Activated CD4-positive, CD25-positive, alpha-beta regulatory T cell treated with anti-CD3 and anti-CD28 coated beads, Interleukin-2, amount 50 U/mL, for 16 hours (primary cell): ENCODE results near the gene SMG1.
"Not testable (repeated sequence)": the region's sequence is repeated elsewhere in the genome, so short reads cannot be mapped to it uniquely, and the experiment has no call there.

ENCODE experiments used
- DNase-seq: peaks from one replicate; pipeline ENCODE4 v3.0.0-alpha.2; 2020; ENCODE audit warnings: low read depth, low spot score

Gene SMG1

DNA sequence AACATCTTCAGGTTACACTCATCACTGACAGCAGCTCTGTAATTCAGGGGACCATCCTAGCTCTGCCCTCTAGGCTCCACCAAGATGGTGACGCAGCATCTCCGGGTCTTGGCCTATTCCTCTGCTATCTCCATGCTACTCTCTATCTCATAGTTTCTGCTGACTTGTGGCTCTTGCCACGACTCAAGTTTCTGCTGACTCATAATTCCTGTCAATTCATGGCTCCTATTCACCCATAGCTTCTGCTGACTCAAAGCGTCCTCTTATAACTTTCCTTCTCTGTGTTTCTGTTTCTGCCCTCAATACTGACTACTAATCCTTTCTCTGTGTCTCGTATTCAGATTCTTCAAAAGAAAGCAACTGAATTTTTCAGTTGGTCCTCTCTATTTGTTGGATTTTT is 163.5 kb downstream of the SMG1 start:
- DNase-seq: not testable (repeated sequence)

DNA sequence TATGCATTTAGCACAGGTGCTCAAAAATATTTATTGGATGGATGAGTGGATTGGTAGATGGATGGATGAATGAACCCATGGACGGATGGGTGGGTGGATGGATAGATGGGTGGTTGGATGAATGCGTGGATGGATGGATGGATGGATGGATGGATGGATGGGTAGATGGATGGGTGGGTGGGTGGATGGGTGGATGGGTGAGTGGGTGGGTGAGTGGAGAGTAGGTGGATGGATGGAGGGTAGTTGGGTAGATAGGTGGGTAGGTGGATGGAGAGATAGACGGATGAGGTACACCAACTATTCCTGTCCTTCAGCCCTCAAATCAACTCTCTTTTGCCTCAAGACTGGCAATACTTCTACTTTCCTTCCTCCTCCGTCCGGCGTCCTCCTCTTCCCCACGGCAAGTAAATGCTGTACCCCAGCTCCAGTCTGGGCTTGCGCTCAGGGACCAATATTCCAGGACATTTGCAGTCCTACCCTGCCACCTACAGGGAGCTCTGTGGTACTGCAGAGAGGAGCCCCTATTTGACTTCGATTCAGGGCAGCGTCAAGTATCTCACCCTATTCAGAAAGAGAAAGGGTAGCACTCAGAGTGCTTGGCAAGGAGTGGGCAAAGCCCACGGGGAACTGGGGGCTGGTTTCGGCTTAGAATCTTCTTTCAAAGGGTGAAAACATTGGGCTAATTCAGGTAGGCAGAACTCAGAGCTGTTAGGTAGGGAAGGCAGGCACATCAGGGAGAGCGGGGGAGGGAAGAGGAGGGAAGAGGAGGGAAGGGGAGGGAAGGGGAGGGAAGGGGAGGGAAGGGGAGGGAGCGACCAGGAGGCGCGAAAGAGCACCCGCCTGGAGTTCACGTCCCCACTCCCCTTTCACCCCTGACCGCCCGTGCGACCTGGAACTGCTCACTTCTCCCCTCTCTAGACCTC is 166.3 kb downstream of the SMG1 start:
- DNase-seq: peak; percentile 20

DNA sequence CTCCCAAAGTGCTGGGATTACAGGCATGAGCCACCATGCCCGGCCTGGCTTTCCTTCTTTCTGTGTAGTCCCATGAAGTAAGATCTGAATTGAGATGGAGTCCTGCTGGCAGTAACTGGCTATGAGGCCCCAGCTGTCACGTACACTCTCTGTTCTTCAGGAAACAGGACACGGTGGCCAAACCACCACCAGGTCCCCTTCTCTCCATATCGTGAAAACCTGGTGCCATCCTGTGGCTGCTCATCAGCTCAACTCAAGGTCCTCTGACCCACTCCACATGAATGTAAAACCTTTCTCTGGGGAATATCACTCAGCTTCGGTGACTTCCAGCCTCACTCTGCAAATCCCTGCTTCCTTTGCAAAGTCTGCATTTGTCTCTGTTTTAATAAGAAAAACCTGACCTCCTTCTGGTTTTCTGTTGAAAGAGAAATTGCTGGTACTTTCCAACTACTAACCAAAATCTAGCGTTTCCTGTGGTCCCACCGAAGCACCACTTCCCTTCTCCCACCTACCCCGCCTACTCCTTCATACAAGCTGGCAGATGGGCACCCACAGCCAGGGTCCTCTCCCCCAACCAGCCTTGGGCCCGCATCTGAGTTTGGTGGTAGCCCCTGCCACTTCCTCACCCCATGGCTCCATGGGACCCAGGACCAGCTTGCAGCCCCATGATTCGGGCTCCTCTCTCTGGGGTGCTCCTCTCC is 168.1 kb downstream of the SMG1 start:
- not testable (repeated sequence) for DNase-seq

- not testable (repeated sequence) for DNase-seq
Measured at GRCh38 chr16:18756639-18757038, 169.6 kb downstream of the SMG1 start.
